GM21529 (cell line): ENCODE results near the gene PGA4.
"Not testable (repeated sequence)": the region's sequence is repeated elsewhere in the genome, so short reads cannot be mapped to it uniquely, and the experiment has no call there.

ENCODE experiments used
- ATAC-seq: cut with Tn5 transposase; IDR thresholded peaks from one replicate; pipeline ENCODE4 v1.9.1; 2021; ENCODE audit not compliant: unreplicated experiment

PGA4 gene

GRCh38 chr11:61248071-61248470 is 25.9 kb downstream of the PGA4 start:
- ATAC-seq: not testable (repeated sequence)

- ATAC-seq: not testable (repeated sequence)
Measured at GRCh38 chr11:61249201-61249600, 27.1 kb downstream of the PGA4 start.

- ATAC-seq: not testable (repeated sequence)
Measured at GRCh38 chr11:61250796-61251765, 28.9 kb downstream of the PGA4 start.

GRCh38 chr11:61252332-61252731 is 30.2 kb downstream of the PGA4 start:
- not testable (repeated sequence) for ATAC-seq

- ATAC-seq: peak; percentile 76
Measured at GRCh38 chr11:61254403-61255025, 32.4 kb downstream of the PGA4 start.

- ATAC-seq: no peak
Measured at GRCh38 chr11:61256710-61257482, 34.7 kb downstream of the PGA4 start.

GRCh38 chr11:61258546-61258945 is 36.4 kb downstream of the PGA4 start:
- no peak for ATAC-seq

- ATAC-seq: no peak
Measured at GRCh38 chr11:61259363-61259762, 37.2 kb downstream of the PGA4 start.

GRCh38 chr11:61264371-61264770 is 42.2 kb downstream of the PGA4 start:
- no peak for ATAC-seq

GRCh38 chr11:61264795-61265194 is 42.6 kb downstream of the PGA4 start:
- no peak for ATAC-seq

- ATAC-seq: no peak
Measured at GRCh38 chr11:61265357-61265756, 43.2 kb downstream of the PGA4 start.

- ATAC-seq: no peak
Measured at GRCh38 chr11:61266602-61267001, 44.5 kb downstream of the PGA4 start.

- ATAC-seq: no peak
Measured at GRCh38 chr11:61267437-61267841, 45.3 kb downstream of the PGA4 start.

GRCh38 chr11:61268588-61269250 is 46.6 kb downstream of the PGA4 start:
- ATAC-seq: no peak

- ATAC-seq: no peak
Measured at GRCh38 chr11:61270354-61271076, 48.4 kb downstream of the PGA4 start.

- ATAC-seq: no peak
Measured at GRCh38 chr11:61272731-61273130, 50.6 kb downstream of the PGA4 start.

GRCh38 chr11:61273178-61274078 is 51.3 kb downstream of the PGA4 start:
- ATAC-seq: no peak

GRCh38 chr11:61274084-61274483 is 51.9 kb downstream of the PGA4 start:
- no peak for ATAC-seq

GRCh38 chr11:61275191-61275590 is 53.0 kb downstream of the PGA4 start:
- no peak for ATAC-seq
